GM18858 (cell line): ENCODE measurements around the gene ULK4.

Source experiments
- ATAC-seq: cut with Tn5 transposase; IDR thresholded peaks from one replicate; pipeline ENCODE4 v1.9.1; 2021; ENCODE audit not compliant: unreplicated experiment

Gene ULK4

DNA sequence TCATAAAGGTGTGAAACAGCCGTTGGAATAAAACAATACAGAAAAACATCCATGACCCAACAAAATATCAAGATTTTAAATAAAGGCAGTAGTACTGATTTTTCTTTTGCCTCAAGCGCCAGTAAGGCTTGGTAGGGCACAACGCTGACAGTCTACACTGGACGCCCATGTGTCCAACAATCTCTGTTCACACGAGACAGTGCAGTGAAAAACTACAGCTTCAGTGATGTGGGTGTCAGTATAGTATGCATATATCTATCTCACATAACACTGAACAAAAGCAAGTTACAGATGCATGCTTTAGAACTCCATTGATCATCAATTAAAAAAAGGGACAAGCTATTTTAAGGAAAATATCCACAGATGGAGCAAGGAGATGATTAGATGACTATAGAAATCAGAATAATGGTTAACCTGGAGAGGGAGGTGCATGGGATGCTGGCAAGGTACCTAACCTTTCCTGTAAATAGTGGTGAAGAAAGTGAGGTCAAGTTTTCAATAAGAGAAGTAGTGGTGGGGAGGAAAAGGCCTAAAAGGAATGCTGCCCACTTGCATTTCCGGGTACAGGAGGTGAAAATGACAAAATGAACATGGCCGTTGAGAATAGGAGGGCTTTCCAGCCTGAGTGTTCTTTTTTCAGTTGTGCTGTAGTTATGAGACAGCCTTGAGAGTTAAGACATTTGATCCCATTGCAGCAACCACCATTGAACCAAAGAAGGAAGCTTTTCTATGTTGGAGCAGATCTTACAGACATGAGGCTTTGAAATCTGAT lies 719.9 kb downstream of the ULK4 start:
- no peak for ATAC-seq

DNA sequence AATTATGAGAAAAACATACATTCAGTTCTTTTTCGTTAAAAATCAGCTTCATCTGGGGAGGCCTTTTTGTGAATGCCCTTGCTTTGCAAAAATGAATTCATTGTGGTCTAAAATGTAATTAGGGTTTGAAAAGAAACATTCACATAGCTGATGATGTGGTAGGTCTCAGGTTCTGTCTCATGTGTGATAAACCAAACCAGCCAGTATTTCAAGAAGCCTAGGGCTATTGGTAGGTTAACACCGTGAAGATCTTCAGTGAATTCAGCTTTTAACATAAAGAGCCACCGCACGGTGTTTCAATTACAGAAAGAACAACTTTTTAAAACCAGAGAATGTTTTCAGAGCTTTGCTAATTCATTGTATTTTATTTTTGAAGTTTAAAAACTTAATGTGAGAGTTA lies 720.7 kb downstream of the ULK4 start:
- no peak for ATAC-seq

DNA sequence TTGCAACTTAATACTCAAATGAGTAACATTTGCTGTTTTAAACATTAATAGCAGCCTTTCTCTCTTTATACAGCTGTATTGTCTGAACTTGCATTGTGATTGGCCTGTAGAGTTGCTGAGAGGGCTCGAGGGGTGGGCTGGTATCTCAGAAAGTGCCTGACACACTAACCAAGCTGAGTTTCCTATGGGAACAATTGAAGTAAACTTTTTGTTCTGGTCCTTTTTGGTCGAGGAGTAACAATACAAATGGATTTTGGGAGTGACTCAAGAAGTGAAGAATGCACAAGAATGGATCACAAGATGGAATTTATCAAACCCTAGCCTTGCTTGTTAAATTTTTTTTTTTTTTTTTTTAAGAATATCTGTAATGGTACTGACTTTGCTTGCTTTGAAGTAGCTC lies 722.3 kb downstream of the ULK4 start:
- ATAC-seq, result no peak

DNA sequence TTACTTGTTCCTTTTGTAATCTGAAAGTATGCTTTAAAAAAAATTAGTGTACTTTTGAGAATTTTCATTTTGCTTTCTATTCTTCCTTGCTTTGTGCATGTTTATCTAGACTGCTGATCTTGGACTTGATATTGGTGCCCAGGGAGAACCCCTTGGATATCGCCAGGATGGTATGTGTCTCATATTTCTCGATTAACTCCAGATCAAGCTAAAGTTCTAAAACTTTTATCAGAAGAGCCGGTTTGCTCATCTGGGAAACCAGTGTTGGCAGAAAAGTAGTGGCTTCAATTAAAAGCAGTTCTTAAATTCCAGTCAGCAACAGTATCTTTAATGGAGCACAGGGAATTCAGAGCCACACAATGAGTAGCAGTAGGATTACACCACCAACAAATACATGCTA lies 724.0 kb downstream of the ULK4 start:
- ATAC-seq, result no peak

DNA sequence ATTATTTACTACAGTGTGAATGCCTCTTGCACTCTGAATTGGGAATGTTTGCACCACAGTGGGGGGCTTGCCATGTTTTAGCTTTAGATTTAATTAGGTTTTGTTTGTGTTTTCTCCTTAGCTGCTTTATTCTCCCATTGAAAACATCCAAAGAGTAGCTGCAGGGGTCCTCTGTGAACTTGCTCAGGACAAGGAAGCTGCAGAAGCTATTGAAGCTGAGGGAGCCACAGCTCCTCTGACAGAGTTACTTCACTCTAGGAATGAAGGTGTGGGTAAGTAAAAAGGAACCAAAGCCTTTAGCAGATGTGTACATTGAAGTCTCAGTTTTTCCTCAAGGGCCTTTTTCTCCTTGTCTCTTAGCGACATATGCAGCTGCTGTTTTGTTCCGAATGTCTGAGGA lies 725.7 kb downstream of the ULK4 start:
- ATAC-seq, result no peak

DNA sequence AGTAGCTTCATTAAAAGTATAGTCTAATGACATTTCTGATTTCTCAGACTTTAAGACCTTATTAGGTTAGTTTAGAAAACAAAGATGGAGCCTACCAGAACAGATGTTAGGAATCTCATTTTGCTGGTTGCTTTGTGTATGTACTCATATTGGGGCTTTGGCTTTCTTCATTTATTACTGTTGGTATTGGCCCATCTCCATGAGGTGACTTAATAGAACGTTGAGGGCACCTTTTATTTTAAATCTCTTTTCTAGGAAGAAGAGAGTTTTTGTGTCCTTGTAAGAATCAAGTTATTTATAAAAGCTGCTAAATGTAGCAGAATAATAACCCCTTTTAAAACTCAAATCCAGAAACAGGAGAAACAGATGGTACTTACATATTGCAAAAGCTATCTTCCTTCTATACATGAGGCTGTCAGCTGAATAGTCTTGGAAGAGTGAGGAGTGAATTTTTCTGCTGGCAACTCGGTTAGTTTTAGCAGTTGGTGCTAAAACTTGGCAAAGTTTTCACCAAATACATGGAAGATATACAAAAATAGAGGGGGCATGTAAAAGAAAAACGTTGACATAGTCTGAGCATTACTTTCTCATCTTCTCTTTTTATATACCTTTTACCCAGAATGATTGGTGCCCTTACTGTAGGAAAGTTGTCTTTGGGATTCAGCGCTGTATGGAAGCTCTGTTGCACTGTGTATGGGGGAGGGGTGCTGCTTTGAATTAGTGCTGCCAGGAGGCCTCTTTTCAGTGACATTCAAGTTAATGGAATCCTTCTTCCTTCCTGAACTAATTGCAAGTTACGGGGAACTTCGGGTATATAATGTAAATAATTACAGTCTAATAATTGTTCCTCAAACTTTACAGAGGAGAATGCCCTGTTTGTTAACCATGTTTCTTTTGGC lies 726.8 kb downstream of the ULK4 start:
- ATAC-seq, result no peak

DNA sequence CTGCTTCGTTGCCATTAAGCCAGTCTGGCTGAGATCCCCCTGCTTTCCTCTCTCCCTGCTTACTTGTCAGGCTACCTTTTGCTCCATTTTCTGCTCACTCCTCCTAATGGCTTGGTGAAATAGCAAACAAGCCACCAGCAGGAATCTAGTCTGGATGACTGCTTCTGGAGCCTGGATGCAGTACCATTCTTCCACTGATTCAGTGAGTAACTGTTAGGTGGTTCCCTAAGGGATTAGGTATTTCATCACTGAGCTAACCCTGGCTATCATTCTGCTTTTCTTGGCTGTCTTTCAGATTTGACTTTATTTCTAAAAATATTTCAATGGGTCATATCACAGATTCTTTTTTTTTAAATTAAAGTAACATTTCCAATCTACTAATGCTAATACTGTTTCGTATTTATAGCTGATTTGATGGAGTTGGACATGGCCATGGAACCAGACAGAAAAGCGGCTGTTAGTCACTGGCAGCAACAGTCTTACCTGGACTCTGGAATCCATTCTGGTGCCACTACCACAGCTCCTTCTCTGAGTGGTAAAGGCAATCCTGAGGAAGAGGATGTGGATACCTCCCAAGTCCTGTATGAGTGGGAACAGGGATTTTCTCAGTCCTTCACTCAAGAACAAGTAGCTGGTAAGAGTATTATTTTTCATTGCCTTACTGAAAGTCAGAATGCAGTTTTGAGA lies 737.6 kb downstream of the ULK4 start:
- no peak for ATAC-seq

DNA sequence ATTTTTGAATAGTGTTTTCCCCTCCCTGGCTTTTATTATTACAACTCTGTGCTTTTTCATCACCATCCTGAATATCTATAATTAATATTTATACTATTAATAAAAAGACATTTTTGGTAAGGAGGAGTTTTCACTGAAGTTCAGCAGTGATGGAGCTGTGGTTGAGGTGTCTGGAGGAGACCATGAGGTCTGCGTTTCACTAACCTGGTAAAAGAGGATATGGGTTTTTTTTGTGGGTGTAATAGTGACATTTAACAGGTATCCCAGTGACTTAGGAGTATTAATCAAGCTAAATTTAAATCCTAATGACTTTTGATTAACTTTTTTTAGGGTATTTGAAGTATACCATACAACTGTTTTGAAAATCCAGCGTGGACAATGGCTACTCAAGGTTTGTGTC lies 738.2 kb downstream of the ULK4 start:
- no peak for ATAC-seq

DNA sequence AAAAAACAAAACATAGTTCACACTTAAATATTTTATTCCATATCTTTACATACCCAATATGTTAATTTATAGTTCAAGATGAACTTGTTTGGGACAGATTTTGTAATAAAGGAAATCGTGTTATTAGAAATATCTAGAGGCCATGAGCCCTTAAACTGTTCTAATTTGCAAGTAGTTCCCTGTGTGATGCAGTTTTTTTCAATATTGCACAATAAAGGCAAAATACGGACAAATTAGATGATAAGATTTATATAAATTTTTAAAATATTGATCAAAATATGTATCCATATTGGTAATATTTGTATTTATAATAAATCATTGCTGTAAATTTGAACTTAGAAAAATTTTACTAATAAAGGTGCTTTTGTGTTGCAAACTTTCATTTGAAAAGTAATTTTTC lies 738.8 kb downstream of the ULK4 start:
- ATAC-seq, result no peak

DNA sequence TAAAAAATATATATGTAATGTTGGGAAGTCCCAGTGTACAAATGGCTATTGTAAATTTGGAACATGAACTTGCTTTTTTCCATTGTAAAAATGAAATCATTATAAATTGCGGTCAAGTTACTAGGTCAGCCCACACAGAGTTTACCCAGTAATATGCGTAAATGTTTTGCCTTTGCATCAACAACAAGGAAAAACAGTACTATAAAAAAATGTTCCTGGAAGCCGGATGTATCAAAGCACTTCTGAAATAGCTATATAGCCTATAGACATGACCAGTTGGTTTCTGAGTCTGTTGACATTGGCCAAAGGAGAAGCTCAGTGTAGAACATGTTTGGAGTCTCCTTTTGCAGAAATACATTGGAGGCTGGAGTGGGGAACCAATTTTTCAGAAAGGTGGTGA lies 739.4 kb downstream of the ULK4 start:
- ATAC-seq, result no peak

DNA sequence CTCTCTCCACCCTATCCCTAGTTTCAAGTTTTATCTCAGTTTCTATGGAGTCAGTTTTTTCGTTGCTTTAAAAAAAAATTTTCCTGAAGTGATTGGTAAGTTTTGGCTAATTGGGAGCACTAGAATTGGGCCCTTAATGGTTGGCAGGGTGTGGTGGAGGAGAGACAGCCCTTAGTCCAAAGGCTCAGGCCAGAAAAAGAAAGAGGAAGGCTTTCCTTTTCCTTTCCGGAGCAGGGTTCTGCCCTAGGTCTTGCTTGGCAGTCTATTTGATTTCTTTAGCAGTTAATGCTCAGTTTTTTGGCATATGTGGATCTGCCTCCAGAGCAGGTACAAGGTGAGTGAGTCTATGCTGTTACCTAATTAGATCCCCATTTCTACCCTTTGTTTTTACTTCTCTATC lies 739.9 kb downstream of the ULK4 start:
- no peak for ATAC-seq

DNA sequence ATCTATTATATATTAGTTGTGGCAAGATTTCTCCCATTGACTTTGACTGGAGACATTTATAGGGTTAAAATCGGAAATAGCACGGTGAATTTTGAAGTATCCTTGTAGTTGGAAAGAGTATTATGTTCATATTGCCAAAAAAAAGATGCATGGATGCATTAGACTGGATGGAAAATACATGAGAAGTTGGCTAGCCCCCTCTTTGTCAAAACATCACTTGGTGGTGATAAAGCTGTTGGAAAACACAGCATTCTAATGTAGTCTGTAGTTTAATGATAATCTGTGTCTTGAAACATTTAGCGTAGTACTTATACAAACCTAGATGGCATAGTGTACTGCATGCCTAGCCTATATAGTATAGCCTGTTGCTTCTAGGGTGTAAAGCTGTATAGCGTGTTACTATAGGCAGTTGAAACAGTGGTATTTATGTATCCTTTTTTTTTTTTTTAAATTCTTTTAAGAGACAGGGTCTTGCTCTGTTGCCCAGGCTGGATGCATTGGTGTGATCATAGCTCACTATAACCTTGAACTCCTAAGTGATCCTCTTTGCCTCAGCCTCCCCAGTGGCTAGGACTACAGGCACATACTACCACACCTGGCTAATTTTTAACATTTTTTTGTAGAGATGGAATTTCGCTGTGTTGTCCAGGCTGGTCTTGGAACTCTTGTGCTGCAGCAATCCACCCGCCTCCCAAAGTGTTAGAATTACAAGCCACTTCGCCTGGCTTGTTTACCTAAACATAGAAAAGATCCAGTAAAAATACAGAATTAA lies 740.8 kb downstream of the ULK4 start:
- ATAC-seq, result no peak

DNA sequence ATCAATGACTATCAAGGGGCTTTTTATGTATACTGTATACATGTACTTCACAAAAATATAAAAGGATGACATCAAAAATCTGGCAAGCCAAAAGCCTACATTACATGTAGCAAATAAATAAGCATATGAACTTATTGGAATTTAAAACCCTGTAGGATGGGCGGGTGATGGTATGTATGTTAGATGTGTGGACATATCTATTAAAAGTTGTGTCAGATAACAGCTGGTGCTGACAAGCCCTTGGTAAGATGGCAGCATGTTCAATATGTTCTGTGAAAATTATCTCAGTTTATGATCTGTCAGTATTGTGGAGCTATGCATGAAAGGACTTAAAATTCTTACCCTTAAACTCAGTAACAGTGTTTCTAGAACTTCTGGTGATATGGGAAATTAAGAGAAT lies 742.5 kb downstream of the ULK4 start:
- ATAC-seq, result no peak

DNA sequence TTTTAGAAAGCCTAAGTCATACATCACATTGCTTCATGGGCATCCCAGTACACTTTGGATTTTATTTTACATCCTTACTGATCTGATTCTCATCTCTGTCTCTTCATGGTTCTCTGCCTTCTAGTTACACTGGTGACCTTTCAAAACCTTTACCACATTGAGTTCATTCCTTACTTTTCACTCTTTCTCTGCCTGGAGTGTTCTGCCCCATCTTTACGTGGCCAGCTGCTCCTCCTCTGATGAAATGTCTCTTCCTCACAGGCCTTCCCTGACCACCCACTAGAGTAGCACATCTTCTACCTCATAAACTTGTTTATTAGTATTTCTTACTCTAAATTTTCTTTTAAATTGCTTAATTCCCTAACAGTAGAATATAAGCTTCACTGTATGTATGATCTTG lies 744.9 kb downstream of the ULK4 start:
- no peak for ATAC-seq

DNA sequence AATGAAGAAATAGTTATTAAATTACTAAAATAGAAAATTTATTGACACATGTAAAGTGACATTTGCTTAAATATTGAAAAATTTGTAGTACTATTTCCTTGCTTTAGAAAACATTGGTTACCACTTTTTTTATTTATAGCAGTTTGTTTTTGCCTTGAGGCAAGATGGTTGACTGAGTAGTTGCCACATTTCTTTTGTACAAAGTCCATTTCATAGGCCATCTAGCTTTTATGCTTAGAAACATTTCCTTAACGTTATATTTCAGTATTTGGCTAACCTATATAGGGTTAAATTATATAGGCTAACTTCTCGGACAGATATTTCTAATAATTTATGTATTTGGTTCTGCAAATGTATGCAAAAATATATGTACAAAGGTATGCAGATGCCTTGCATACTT lies 745.5 kb downstream of the ULK4 start:
- ATAC-seq, result no peak

DNA sequence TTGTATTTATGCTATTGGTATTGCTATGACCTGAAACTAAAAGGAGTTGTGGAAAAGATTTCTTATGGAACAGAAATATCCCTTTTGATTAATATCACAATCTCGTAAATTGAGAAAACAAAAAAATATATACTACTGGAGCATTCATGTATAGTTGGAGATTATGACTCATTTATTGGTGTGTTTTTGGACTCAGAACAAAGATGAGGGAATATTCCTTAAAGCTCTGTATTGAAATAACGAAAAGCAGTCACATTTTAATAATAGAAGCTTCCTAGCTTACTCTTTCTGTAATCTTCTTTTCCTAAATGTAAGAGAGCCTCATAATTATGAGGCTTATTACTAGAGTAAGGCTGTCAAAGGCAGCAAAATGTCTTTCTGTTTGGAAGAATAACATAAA lies 748.3 kb downstream of the ULK4 start:
- ATAC-seq, result no peak

DNA sequence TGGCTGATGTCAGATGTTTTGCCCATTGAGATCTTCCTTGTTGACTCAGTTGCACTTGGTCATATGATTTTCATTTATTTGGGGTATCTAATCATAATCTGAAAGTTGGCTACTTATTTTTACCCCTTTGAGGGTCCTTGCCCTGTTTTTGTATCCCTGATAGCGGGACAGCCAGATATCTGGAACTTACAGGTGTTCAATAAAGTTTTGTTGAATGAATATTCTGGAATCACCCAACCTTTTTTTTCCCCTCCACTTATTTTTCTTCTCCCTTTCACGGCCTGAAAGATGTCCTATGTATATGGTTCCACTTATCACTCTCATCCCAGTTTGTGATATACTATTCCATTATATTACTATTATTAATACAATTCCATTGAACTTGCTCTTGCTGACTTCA lies 749.8 kb downstream of the ULK4 start:
- no peak for ATAC-seq

DNA sequence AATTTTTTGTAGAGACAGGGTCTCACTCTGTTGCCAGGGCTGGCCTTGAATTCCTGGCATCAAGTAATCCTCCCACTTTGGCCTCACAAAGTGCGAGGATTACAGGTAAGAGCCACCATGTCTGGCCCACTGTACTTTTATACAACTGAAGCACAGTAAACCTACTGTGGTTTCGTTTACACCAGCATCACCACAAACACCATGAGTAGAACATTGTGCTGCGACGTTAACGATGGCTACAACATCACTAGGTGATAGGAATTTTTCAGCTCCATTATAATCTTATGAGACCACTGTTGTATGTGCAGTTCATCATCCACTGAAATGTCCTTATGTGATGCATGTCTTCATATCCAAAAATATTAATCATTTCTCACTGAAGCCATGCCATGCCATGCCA lies 750.9 kb downstream of the ULK4 start:
- no peak for ATAC-seq

DNA sequence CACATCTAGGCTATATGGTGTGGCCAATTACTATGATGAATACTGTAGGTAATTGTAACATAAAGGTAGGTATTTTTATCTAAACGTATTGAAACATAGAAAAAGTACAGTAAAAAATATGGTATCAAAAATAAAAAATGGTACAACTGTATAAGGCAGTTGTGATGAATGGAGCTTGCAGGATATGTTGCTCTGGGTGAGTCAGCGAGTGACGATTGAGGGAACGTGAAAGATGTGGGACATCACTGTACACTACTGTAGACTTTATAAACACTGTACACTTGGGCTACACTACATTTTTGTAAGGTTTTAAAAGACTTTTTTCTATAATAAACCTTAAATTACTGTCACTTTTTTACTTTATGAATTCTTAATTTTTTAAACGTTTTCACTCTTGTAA lies 752.3 kb downstream of the ULK4 start:
- no peak for ATAC-seq

DNA sequence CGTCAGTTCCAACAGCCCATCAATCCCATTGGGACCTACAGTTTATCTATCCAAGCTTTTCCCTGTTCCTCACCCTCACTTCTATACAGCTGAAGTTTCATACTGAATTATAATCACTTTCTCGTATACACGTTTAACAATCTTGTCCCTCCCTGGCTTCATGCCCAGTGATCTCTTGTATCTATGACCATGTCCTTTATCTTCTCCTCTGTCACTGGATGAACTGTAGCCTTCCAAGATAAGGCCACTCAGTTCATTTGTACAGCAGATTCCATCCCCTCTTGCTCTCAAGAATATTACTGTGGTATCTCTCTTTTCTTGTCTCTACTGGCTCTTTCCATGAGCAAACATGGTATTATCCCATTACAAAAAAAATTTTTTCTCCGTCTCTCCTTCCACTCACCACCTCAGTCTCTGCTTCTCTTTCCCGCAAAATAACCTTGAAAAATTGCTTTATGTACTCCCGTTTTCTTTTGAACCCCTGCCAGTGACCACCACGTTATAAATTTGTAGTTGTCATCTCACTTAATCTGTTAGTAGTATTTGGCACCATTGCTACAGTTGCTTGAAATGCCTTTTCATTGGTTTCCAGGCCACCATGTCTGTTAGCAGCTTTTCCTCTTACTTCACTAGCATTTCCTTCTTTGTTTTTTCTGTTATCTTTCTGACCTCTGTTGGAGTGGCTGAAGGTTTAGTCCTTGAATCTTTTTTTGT lies 753.2 kb downstream of the ULK4 start:
- no peak for ATAC-seq
